ENCODE measurements around the gene IBA57. TPM values are rescaled to one million over a fixed set of nuclear protein-coding genes. Genes with fewer than 3 reads are reported as not detected.

Gene IBA57
- total RNA-seq, 2 experiments from 2014 or later = 9.1 to 9.9 TPM

GRCh38 chr1:228152918-228153258 lies 12.7 kb upstream of the IBA57 start:
- TF ChIP-seq EZH2phosphoT487 (IDR thresholded peaks at IDR 0.05; ENCODE audit: borderline replicate concordance, low read depth, low read length) = no peak
- TF ChIP-seq, protein P1, sequence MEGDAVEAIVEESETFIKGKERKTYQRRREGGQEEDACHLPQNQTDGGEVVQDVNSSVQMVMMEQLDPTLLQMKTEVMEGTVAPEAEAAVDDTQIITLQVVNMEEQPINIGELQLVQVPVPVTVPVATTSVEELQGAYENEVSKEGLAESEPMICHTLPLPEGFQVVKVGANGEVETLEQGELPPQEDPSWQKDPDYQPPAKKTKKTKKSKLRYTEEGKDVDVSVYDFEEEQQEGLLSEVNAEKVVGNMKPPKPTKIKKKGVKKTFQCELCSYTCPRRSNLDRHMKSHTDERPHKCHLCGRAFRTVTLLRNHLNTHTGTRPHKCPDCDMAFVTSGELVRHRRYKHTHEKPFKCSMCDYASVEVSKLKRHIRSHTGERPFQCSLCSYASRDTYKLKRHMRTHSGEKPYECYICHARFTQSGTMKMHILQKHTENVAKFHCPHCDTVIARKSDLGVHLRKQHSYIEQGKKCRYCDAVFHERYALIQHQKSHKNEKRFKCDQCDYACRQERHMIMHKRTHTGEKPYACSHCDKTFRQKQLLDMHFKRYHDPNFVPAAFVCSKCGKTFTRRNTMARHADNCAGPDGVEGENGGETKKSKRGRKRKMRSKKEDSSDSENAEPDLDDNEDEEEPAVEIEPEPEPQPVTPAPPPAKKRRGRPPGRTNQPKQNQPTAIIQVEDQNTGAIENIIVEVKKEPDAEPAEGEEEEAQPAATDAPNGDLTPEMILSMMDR (conservative IDR thresholded peaks at IDR 0.05; ENCODE audit: low read length) = no peak
- Histone ChIP-seq H3K36me3 (ENCODE audit: insufficient read depth, low read length) (peaks cover 18% of the 10 kb centered on the region), H2AFZ (ENCODE audit: low read length) (no peak overlapping the region), H3K4me2 (ENCODE audit: low read length) (no peak overlapping the region), H3K9me2 (ENCODE audit: insufficient read depth, low read length) (no peaks in the 10 kb centered on the region), H3K79me2 (ENCODE audit: insufficient read depth, low read depth, low read length) (no peaks in the 10 kb centered on the region), H3K4me3 (ENCODE audit: low read depth, low read length, poor library complexity, severe bottlenecking) (no peak overlapping the region), H4K20me1 (ENCODE audit: insufficient read depth, low read length) (no peaks in the 10 kb centered on the region), H3K9me3 (ENCODE audit: low read length) (no peaks in the 10 kb centered on the region), H3K27ac (ENCODE audit: low read depth, low read length, poor library complexity, severe bottlenecking) (no peak overlapping the region), H3K4me1 (ENCODE audit: insufficient read depth, low read length, poor library complexity, severe bottlenecking) (peaks cover 15% of the 10 kb centered on the region)
- ChIA-PET POLR2A (interaction anchor here (0.6 to 1.7 kb wide), 3 partner anchors 12 to 337 kb away, joined by 3 to 6 read pairs (median 4); no protein-coding TSS in a partner anchor), CTCF (ENCODE audit: unreplicated experiment) (no interaction called here)
- BruUV-seq (replicated peaks) = no TSS peak
- intact Hi-C loops (cut with micrococcal nuclease; ENCODE audit: unreplicated experiment) = no loop called here
- no peak for DNase-seq (ENCODE audit: low spot score)

GRCh38 chr1:228154021-228154669 lies 11.5 kb upstream of the IBA57 start:
- Histone ChIP-seq H4K20me1 (ENCODE audit: insufficient read depth, low read length) (no peaks in the 10 kb centered on the region), H3K79me2 (ENCODE audit: insufficient read depth, low read depth, low read length) (no peaks in the 10 kb centered on the region), H3K4me1 (ENCODE audit: insufficient read depth, low read length, poor library complexity, severe bottlenecking) (peaks cover 7% of the 10 kb centered on the region), H3K4me2 (ENCODE audit: low read length) (no peak overlapping the region), H3K4me3 (ENCODE audit: low read depth, low read length, poor library complexity, severe bottlenecking) (no peak overlapping the region), H3K36me3 (ENCODE audit: insufficient read depth, low read length) (peaks cover 6% of the 10 kb centered on the region; the same call in 1 of the 2 replicates), H3K27ac (ENCODE audit: low read depth, low read length, poor library complexity, severe bottlenecking) (no peak overlapping the region), H3K9me2 (ENCODE audit: insufficient read depth, low read length) (no peaks in the 10 kb centered on the region), H3K9me3 (ENCODE audit: low read length) (no peaks in the 10 kb centered on the region), H2AFZ (ENCODE audit: low read length) (no peak overlapping the region)
- no peak for TF ChIP-seq EZH2phosphoT487 (IDR thresholded peaks at IDR 0.05; ENCODE audit: borderline replicate concordance, low read depth, low read length)
- DNase-seq (ENCODE audit: low spot score) = no peak
- intact Hi-C loops (cut with micrococcal nuclease; ENCODE audit: unreplicated experiment) = no loop called here
- ChIA-PET POLR2A (interaction anchor here (1.7 kb wide), 2 partner anchors 11 to 12 kb away, joined by 5 to 6 read pairs; no protein-coding TSS in a partner anchor), CTCF (ENCODE audit: unreplicated experiment) (no interaction called here)
- no TSS peak for BruUV-seq (replicated peaks)

- Histone ChIP-seq H4K20me1 (ENCODE audit: insufficient read depth, low read length) (no peaks in the 10 kb centered on the region), H3K27ac (ENCODE audit: low read depth, low read length, poor library complexity, severe bottlenecking) (no peak overlapping the region), H2AFZ (ENCODE audit: low read length) (no peak overlapping the region), H3K79me2 (ENCODE audit: insufficient read depth, low read depth, low read length) (no peaks in the 10 kb centered on the region), H3K4me1 (ENCODE audit: insufficient read depth, low read length, poor library complexity, severe bottlenecking) (no peaks in the 10 kb centered on the region), H3K4me2 (ENCODE audit: low read length) (no peak overlapping the region), H3K9me3 (ENCODE audit: low read length) (no peaks in the 10 kb centered on the region), H3K9me2 (ENCODE audit: insufficient read depth, low read length) (no peaks in the 10 kb centered on the region), H3K36me3 (ENCODE audit: insufficient read depth, low read length) (peaks cover 4% of the 10 kb centered on the region; the same call in 1 of the 2 replicates), H3K4me3 (ENCODE audit: low read depth, low read length, poor library complexity, severe bottlenecking) (no peak overlapping the region)
- DNase-seq (ENCODE audit: low spot score) = no peak
- intact Hi-C loops (cut with micrococcal nuclease; ENCODE audit: unreplicated experiment) = no loop called here
- TF ChIP-seq, protein P1 (conservative IDR thresholded peaks at IDR 0.05; ENCODE audit: low read length) = no peak
- TF ChIP-seq EZH2phosphoT487 (IDR thresholded peaks at IDR 0.05; ENCODE audit: borderline replicate concordance, low read depth, low read length) = no peak
- CTCF ChIA-PET (ENCODE audit: unreplicated experiment) = no interaction called here
- BruUV-seq (replicated peaks) = no TSS peak
- POLR2A ChIA-PET = interaction anchor here (1.7 kb wide), 1 partner anchor 11 kb away, joined by 5 read pairs; no protein-coding TSS in a partner anchor
These were observed 10.7 kb upstream of the IBA57 start for GRCh38 chr1:228154670-228155571.
